ENCODE data around the gene HEBP1.
"Not testable (repeated sequence)": the region's sequence is repeated elsewhere in the genome, so short reads cannot be mapped to it uniquely, and the experiment has no call there.

HEBP1 gene

GRCh38 chr12:12999959-13000615 is at the start of gene HEBP1:
Gene HEBP1, minus strand, starts transcription at chr12:13000265. Its CDS starts 151 bp downstream, at chr12:13000114.
- peak; percentile 94 for DNase-seq (ENCODE audit: low read depth)

GRCh38 chr12:13049816-13050215 is 49.8 kb upstream of the HEBP1 start:
- no peak for DNase-seq (ENCODE audit: low read depth)

GRCh38 chr12:13046964-13047363 is 46.9 kb upstream of the HEBP1 start:
- no peak for DNase-seq (ENCODE audit: low read depth)

- DNase-seq (ENCODE audit: low read depth): no peak
Observed at GRCh38 chr12:13045816-13046215, 45.8 kb upstream of the HEBP1 start.

- no peak for DNase-seq (ENCODE audit: low read depth)
Observed at GRCh38 chr12:13044906-13045299, 44.8 kb upstream of the HEBP1 start.

GRCh38 chr12:13044002-13044905 is 44.2 kb upstream of the HEBP1 start, which contains the start of gene FAM234B:
Gene FAM234B, plus strand, starts transcription at chr12:13044381. Its CDS starts 23 bp downstream, at chr12:13044404.
- peak; percentile 51 for DNase-seq (ENCODE audit: low read depth)

GRCh38 chr12:13042666-13043230 is 42.7 kb upstream of the HEBP1 start:
- DNase-seq (ENCODE audit: low read depth): no peak

GRCh38 chr12:13041224-13041623 is 41.2 kb upstream of the HEBP1 start:
- DNase-seq (ENCODE audit: low read depth): no peak

- DNase-seq (ENCODE audit: low read depth): no peak
Observed at GRCh38 chr12:13039328-13039956, 39.4 kb upstream of the HEBP1 start.

- no peak for DNase-seq (ENCODE audit: low read depth)
Observed at GRCh38 chr12:13038491-13039161, 38.6 kb upstream of the HEBP1 start.

GRCh38 chr12:13036881-13037280 is 36.8 kb upstream of the HEBP1 start:
- DNase-seq (ENCODE audit: low read depth): no peak

GRCh38 chr12:13035335-13035734 is 35.3 kb upstream of the HEBP1 start:
- DNase-seq (ENCODE audit: low read depth): not testable (repeated sequence)

GRCh38 chr12:13033476-13033875 is 33.4 kb upstream of the HEBP1 start:
- no peak for DNase-seq (ENCODE audit: low read depth)

GRCh38 chr12:13032164-13032563 is 32.1 kb upstream of the HEBP1 start:
- no peak for DNase-seq (ENCODE audit: low read depth)

GRCh38 chr12:13030541-13031291 is 30.7 kb upstream of the HEBP1 start:
- no peak for DNase-seq (ENCODE audit: low read depth)

- DNase-seq (ENCODE audit: low read depth): no peak
Observed at GRCh38 chr12:13028825-13029570, 28.9 kb upstream of the HEBP1 start.

GRCh38 chr12:13027508-13027907 is 27.4 kb upstream of the HEBP1 start:
- DNase-seq (ENCODE audit: low read depth): no peak

GRCh38 chr12:13027032-13027431 is 27.0 kb upstream of the HEBP1 start:
- DNase-seq (ENCODE audit: low read depth): no peak

- no peak for DNase-seq (ENCODE audit: low read depth)
Observed at GRCh38 chr12:13026286-13026685, 26.2 kb upstream of the HEBP1 start.

GRCh38 chr12:13024531-13024916 is 24.5 kb upstream of the HEBP1 start:
- no peak for DNase-seq (ENCODE audit: low read depth)

All from activated gamma-delta T cell treated with anti-CD3 and anti-CD28 coated beads, Interleukin-2, amount 50 U/mL, for 16 hours (primary cell).